Caco-2 (cell line): ENCODE data around the gene RBM17. TPM values are rescaled to one million over a fixed set of nuclear protein-coding genes. Genes with fewer than 3 reads are reported as not detected.

Source experiments
- BruUV-seq: library from RNA; stranded (reverse); fragments of 400-500 nt; replicated peaks from 2 replicates; lab custom pipeline; 2021; lab: Mats Ljungman, UMichigan
- CTCF ChIA-PET: fragments of 300-600 bp; sonication (Branson Sonifier 250); formaldehyde crosslinking; loops from one replicate; lab custom pipeline; 2022; ENCODE audit warnings: antibody characterized with exemption; lab: Charles Lee
- POLR2A ChIA-PET: fragments of 300-600 bp; sonication (Branson Sonifier 250); formaldehyde crosslinking; loops from one replicate; lab custom pipeline; 2022; ENCODE audit warnings: antibody characterized with exemption; lab: Charles Lee
- DNase-seq, 2 experiments: peaks; one replicate each; pipeline versions ENCODE4 v3.0.0 to v3.0.0-alpha.2; 2020 to 2022
- H3K27me3 ChIP-seq: replicated peaks from 2 replicates; pipeline ENCODE4 v1.6.0; 2011; ENCODE audit warnings: low read length; ENCODE audit not compliant: control insufficient read depth, insufficient read depth
- H3K36me3 ChIP-seq: 2 replicates; pipeline ENCODE4 v1.5.1; 2011; ENCODE audit warnings: low read length; ENCODE audit not compliant: control insufficient read depth, insufficient read depth
- H3K4me1 ChIP-seq: fragments of 250-450 bp; sonication (Bioruptor Pico); 2 replicates; pipeline ENCODE4 v1.5.1; 2020; ENCODE audit warnings: mild to moderate bottlenecking
- H3K4me3 ChIP-seq: 2 replicates; pipeline ENCODE4 v1.5.1; 2011; ENCODE audit warnings: low read depth, mild to moderate bottlenecking, control low read depth, low read length
- H3K9me3 ChIP-seq: fragments of 250-450 bp; sonication (Bioruptor Pico); 2 replicates; pipeline ENCODE4 v1.5.1; 2020; ENCODE audit warnings: mild to moderate bottlenecking, moderate library complexity
- H3K27ac Mint-ChIP-seq: one replicate; pipeline ENCODE4 v1.8.0; 2022; ENCODE audit warnings: mixed read lengths; ENCODE audit not compliant: unreplicated experiment
- H3K27me3 Mint-ChIP-seq: one replicate; pipeline ENCODE4 v1.8.0; 2022; ENCODE audit warnings: mixed read lengths; ENCODE audit not compliant: insufficient read depth, unreplicated experiment
- H3K36me3 Mint-ChIP-seq: one replicate; pipeline ENCODE4 v1.8.0; 2022; ENCODE audit warnings: mild to moderate bottlenecking, mixed read lengths; ENCODE audit not compliant: insufficient read depth, unreplicated experiment
- H3K4me1 Mint-ChIP-seq: one replicate; pipeline ENCODE4 v1.8.0; 2022; ENCODE audit warnings: low read depth, mixed read lengths; ENCODE audit not compliant: unreplicated experiment
- H3K4me3 Mint-ChIP-seq: one replicate; pipeline ENCODE4 v1.8.0; 2022; ENCODE audit warnings: mild to moderate bottlenecking, moderate library complexity, mixed read lengths; ENCODE audit not compliant: unreplicated experiment
- H3K9me3 Mint-ChIP-seq: one replicate; pipeline ENCODE4 v1.8.0; 2022; ENCODE audit warnings: mixed read lengths; ENCODE audit not compliant: unreplicated experiment
- CTCF ChIP-seq, 2 experiments: fragments of 200-600 bp in 1 of 2; IDR thresholded peaks; 1 replicate in 1 of 2; 2 replicates in 1 of 2; pipeline versions ENCODE4 v1.5.1 to v1.8.0; 2011 to 2022; ENCODE audit warnings: antibody characterized with exemption in 1 of 2, control low read depth in 1 of 2, inconsistent platforms in 1 of 2, low read depth in 1 of 2, low read length in 1 of 2, mild to moderate bottlenecking in 1 of 2, moderate library complexity in 1 of 2; ENCODE audit not compliant: insufficient read depth in 1 of 2, severe bottlenecking in 1 of 2, unreplicated experiment in 1 of 2
- intact Hi-C: fragments of 100-400 bp; cut with micrococcal nuclease; formaldehyde crosslinking; loops from one replicate; pipeline ENCODE4 v1.10.0; 2022; ENCODE audit not compliant: unreplicated experiment
- total RNA-seq: library from RNA; stranded (reverse); gene quantifications from 2 replicates; pipeline ENCODE4 v1.2.3, GENCODE V29; 2022

RBM17 gene
- total RNA-seq, 1 experiment from 2014 or later = 290 TPM

GRCh38 chr10:6145166-6145987 lies 56.5 kb downstream of the RBM17 start:
- Mint-ChIP-seq H3K36me3 (peaks cover 6% of the 10 kb centered on the region), H3K9me3 (no peaks in the 10 kb centered on the region), H3K4me3 (peak overlapping the region; percentile 90), H3K4me1 (peaks cover 6% of the 10 kb centered on the region), H3K27me3 (no peaks in the 10 kb centered on the region), H3K27ac (peak overlapping the region; percentile 66)
- ChIA-PET POLR2A (interaction anchor here (0.7 to 1.5 kb wide), 3 partner anchors 18 to 57 kb away, joined by 4 to 16 read pairs (median 9); partner anchors contain the start of gene PFKFB3), CTCF (interaction anchor here (1.0 to 1.5 kb wide), 4 partner anchors 18 to 256 kb away, joined by 3 to 9 read pairs (median 4); partner anchors contain the start of gene PFKFB3)
- peak in 1 of 2 experiments; percentile 64 for DNase-seq
- no peaks in the 10 kb centered on the region; the same call in 1 of the 2 replicates for H3K36me3 ChIP-seq
- peak overlapping the region; percentile 94 for H3K4me3 ChIP-seq
- H3K9me3 ChIP-seq = no peaks in the 10 kb centered on the region
- no TSS peak for BruUV-seq
- H3K4me1 ChIP-seq = peaks cover 10% of the 10 kb centered on the region; the same call in 1 of the 2 replicates
- H3K27me3 ChIP-seq = no peaks in the 10 kb centered on the region
- intact Hi-C loops = loop anchor here (1.0 to 2.0 kb wide), 2 partner anchors 18 to 37 kb away; no protein-coding TSS in a partner anchor
- TF ChIP-seq CTCF (IDR thresholded peaks at IDR 0.05; ENCODE audit: insufficient read depth in 1 of 2, low read depth in 1 of 2, low read length in 1 of 2, severe bottlenecking in 1 of 2, unreplicated experiment in 1 of 2) = no peak

- H3K36me3 Mint-ChIP-seq = peaks cover 6% of the 10 kb centered on the region
- no peaks in the 10 kb centered on the region for H3K9me3 Mint-ChIP-seq
- peak overlapping the region; percentile 90 for H3K4me3 Mint-ChIP-seq
- ChIA-PET POLR2A (interaction anchor here (0.7 kb wide), 1 partner anchor 17 kb away, joined by 9 read pairs; no protein-coding TSS in a partner anchor), CTCF (no interaction called here)
- Histone ChIP-seq H3K36me3 (no peaks in the 10 kb centered on the region; the same call in 1 of the 2 replicates), H3K9me3 (no peaks in the 10 kb centered on the region), H3K27me3 (no peaks in the 10 kb centered on the region), H3K4me3 (peak overlapping the region; percentile 94), H3K4me1 (peaks cover 10% of the 10 kb centered on the region; the same call in 1 of the 2 replicates)
- no peak overlapping the region for H3K27ac Mint-ChIP-seq
- intact Hi-C loops = no loop called here
- TSS peak; percentile 39 for BruUV-seq
- DNase-seq = no peak
- H3K27me3 Mint-ChIP-seq = no peaks in the 10 kb centered on the region
- H3K4me1 Mint-ChIP-seq = peaks cover 6% of the 10 kb centered on the region
- no peak for TF ChIP-seq CTCF (IDR thresholded peaks at IDR 0.05; ENCODE audit: insufficient read depth in 1 of 2, low read depth in 1 of 2, low read length in 1 of 2, severe bottlenecking in 1 of 2, unreplicated experiment in 1 of 2)
Observed at GRCh38 chr10:6146013-6146785, 57.4 kb downstream of the RBM17 start.

GRCh38 chr10:6146921-6147320 lies 58.1 kb downstream of the RBM17 start:
- no TSS peak for BruUV-seq
- H3K36me3 Mint-ChIP-seq = peaks cover 11% of the 10 kb centered on the region
- no peaks in the 10 kb centered on the region for H3K27me3 ChIP-seq
- intact Hi-C loops = no loop called here
- H3K4me3 Mint-ChIP-seq = no peak overlapping the region
- peaks cover 10% of the 10 kb centered on the region; the same call in 1 of the 2 replicates for H3K4me1 ChIP-seq
- no peaks in the 10 kb centered on the region for H3K9me3 Mint-ChIP-seq
- H3K4me3 ChIP-seq = no peak overlapping the region
- DNase-seq = no peak
- POLR2A ChIA-PET = no interaction called here
- no peak for TF ChIP-seq CTCF (IDR thresholded peaks at IDR 0.05; ENCODE audit: insufficient read depth in 1 of 2, low read depth in 1 of 2, low read length in 1 of 2, severe bottlenecking in 1 of 2, unreplicated experiment in 1 of 2)
- H3K36me3 ChIP-seq = no peaks in the 10 kb centered on the region; the same call in 1 of the 2 replicates
- no peak overlapping the region for H3K27ac Mint-ChIP-seq
- H3K27me3 Mint-ChIP-seq = no peaks in the 10 kb centered on the region
- H3K9me3 ChIP-seq = no peaks in the 10 kb centered on the region
- CTCF ChIA-PET = no interaction called here
- no peaks in the 10 kb centered on the region for H3K4me1 Mint-ChIP-seq
